ENCODE measurements around the gene HOXA7. TPM values are rescaled to one million over a fixed set of nuclear protein-coding genes. Genes with fewer than 3 reads are reported as not detected.

HOXA7 gene
- total RNA-seq, 1 donor from 2014 or later: not detected

DNA sequence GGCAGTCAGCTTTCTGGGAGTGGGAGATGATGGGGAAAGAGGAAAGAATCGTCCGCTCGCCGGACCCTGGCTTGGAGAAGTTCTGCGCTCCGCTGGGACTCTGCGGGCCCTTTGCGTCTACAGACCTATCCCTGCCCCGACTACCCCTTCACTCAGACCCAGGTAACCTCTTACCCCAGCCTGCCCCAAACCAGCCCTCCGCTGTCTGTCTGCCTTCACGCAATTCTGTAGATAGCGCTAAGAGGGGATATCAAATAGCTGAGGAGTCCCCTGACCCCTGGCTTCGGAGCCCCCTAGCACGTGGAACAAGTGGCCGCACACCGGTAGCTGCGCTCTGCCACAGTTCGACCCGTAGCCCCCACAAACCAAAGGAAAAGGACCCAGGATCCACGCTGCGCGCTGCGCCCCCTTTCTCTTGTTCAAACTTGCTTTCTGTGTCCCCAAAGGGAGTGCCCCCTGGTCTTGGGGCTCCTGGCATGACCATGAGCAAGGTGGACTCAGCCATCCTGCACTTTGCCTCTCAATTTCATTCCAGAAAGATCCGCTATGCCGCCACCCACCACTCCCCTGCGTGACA, 32.9 kb downstream of the HOXA7 start:
- H3K4me1 Mint-ChIP-seq (ENCODE audit: low read depth, unreplicated experiment): no peaks in the 10 kb centered on the region
- H3K27ac Mint-ChIP-seq (ENCODE audit: unreplicated experiment): no peak overlapping the region
- peaks cover 36% of the 10 kb centered on the region for H3K27me3 Mint-ChIP-seq (ENCODE audit: unreplicated experiment)
- DNase-seq: no peak
- H3K36me3 Mint-ChIP-seq (ENCODE audit: unreplicated experiment): no peaks in the 10 kb centered on the region
- no peak overlapping the region for H3K4me3 Mint-ChIP-seq (ENCODE audit: unreplicated experiment)
- TF ChIP-seq, protein P1, sequence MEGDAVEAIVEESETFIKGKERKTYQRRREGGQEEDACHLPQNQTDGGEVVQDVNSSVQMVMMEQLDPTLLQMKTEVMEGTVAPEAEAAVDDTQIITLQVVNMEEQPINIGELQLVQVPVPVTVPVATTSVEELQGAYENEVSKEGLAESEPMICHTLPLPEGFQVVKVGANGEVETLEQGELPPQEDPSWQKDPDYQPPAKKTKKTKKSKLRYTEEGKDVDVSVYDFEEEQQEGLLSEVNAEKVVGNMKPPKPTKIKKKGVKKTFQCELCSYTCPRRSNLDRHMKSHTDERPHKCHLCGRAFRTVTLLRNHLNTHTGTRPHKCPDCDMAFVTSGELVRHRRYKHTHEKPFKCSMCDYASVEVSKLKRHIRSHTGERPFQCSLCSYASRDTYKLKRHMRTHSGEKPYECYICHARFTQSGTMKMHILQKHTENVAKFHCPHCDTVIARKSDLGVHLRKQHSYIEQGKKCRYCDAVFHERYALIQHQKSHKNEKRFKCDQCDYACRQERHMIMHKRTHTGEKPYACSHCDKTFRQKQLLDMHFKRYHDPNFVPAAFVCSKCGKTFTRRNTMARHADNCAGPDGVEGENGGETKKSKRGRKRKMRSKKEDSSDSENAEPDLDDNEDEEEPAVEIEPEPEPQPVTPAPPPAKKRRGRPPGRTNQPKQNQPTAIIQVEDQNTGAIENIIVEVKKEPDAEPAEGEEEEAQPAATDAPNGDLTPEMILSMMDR (IDR thresholded peaks at IDR 0.05; ENCODE audit: partially characterized antibody, unreplicated experiment): no peak
- H3K9me3 Mint-ChIP-seq (ENCODE audit: unreplicated experiment): peaks cover 12% of the 10 kb centered on the region

DNA sequence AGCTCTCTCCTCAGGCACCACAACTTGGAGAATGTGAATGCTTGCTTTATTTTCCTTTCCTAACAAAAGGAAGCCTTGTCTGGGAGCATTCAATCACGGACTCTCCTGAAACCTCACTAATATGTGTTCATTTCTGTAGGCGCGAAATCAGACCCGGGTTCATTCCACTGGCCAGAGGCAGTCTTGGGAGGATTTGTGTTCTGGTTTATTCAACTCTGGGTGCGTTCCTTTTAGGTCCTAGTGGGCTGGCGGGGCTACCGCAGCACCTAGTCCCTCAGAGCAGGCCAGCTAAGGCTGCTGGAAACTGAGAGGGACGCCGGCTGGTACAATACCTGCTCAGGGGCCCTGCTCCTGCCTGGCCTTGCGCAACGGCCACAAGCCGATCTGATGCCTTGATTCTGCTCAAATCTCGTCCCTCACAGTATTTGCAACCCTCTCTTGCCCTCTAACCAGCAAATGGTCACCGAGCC, 33.4 kb downstream of the HOXA7 start:
- no peak for DNase-seq
- H3K4me1 Mint-ChIP-seq (ENCODE audit: low read depth, unreplicated experiment): no peaks in the 10 kb centered on the region
- no peaks in the 10 kb centered on the region for H3K36me3 Mint-ChIP-seq (ENCODE audit: unreplicated experiment)
- no peak overlapping the region for H3K27ac Mint-ChIP-seq (ENCODE audit: unreplicated experiment)
- TF ChIP-seq, protein P1 (IDR thresholded peaks at IDR 0.05; ENCODE audit: partially characterized antibody, unreplicated experiment): no peak
- peaks cover 40% of the 10 kb centered on the region for H3K27me3 Mint-ChIP-seq (ENCODE audit: unreplicated experiment)
- no peak overlapping the region for H3K4me3 Mint-ChIP-seq (ENCODE audit: unreplicated experiment)
- H3K9me3 Mint-ChIP-seq (ENCODE audit: unreplicated experiment): peaks cover 12% of the 10 kb centered on the region

DNA sequence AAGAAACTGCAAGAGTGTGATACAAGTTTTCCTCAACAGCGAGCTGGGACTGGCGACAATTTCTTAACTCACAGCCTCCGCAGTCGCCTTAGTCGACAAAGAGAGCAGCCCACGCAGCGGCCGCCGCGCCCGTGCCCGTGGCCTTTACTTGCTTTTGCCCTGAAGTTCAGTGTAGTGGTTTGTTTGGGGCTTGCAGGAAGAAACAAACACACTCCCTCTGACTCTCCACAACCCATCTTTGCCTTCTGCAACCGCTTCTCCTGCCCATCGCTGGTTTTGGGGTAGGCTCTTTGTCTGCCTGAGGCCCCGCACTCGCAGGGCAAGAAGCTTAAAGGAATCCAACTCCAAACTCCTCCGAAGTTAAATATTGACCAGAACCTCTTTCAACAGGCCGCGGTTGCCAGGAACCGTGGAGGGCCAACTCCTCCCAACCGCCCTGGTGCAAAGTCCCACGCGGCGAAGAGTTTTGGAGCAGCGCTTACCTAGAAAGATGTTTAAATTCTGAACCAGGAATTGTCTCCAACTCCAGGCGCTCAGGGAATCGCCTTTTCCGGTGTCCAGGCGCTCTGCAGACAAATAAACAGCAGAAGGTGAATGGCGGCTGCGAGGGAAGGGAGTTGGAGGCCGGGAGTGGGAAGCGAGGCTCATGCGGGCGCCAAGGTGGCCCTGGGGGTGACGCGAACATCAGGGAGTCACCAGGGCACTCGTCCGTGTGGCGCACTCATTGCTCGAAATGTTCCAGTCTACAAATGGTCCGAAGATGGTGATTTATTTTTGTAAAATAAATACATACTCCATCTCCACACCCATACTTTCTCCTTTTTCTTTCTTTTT, 34.2 kb downstream of the HOXA7 start:
- Mint-ChIP-seq H3K4me3 (ENCODE audit: unreplicated experiment) (no peak overlapping the region), H3K27me3 (ENCODE audit: unreplicated experiment) (peaks cover 47% of the 10 kb centered on the region), H3K4me1 (ENCODE audit: low read depth, unreplicated experiment) (no peaks in the 10 kb centered on the region), H3K27ac (ENCODE audit: unreplicated experiment) (no peak overlapping the region), H3K9me3 (ENCODE audit: unreplicated experiment) (peaks cover 12% of the 10 kb centered on the region), H3K36me3 (ENCODE audit: unreplicated experiment) (no peaks in the 10 kb centered on the region)
- no peak for DNase-seq
- TF ChIP-seq, protein P1 (IDR thresholded peaks at IDR 0.05; ENCODE audit: partially characterized antibody, unreplicated experiment): no peak

DNA sequence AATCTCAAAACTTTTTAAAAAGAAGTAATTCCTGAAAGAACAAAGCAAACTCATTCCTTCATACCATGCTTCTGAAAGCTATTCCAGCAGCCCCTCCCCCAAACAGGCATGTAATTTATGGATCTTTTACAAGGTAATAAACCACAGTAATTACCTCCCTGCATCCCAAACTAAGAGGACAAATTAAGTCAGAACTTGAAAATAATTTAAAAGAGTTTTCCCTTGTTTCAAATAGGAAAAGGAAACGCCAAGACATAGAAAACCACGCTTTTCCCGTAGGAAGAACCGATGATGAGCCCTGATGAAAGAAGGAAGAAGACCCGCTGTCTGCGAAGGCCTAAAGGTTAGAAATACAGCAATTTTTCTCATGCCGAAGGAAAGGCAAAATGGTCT, 34.8 kb downstream of the HOXA7 start:
- peaks cover 12% of the 10 kb centered on the region for H3K9me3 Mint-ChIP-seq (ENCODE audit: unreplicated experiment)
- no peaks in the 10 kb centered on the region for H3K36me3 Mint-ChIP-seq (ENCODE audit: unreplicated experiment)
- DNase-seq: no peak
- H3K27ac Mint-ChIP-seq (ENCODE audit: unreplicated experiment): no peak overlapping the region
- no peak overlapping the region for H3K4me3 Mint-ChIP-seq (ENCODE audit: unreplicated experiment)
- peaks cover 50% of the 10 kb centered on the region for H3K27me3 Mint-ChIP-seq (ENCODE audit: unreplicated experiment)
- TF ChIP-seq, protein P1 (IDR thresholded peaks at IDR 0.05; ENCODE audit: partially characterized antibody, unreplicated experiment): no peak
- H3K4me1 Mint-ChIP-seq (ENCODE audit: low read depth, unreplicated experiment): no peaks in the 10 kb centered on the region

DNA sequence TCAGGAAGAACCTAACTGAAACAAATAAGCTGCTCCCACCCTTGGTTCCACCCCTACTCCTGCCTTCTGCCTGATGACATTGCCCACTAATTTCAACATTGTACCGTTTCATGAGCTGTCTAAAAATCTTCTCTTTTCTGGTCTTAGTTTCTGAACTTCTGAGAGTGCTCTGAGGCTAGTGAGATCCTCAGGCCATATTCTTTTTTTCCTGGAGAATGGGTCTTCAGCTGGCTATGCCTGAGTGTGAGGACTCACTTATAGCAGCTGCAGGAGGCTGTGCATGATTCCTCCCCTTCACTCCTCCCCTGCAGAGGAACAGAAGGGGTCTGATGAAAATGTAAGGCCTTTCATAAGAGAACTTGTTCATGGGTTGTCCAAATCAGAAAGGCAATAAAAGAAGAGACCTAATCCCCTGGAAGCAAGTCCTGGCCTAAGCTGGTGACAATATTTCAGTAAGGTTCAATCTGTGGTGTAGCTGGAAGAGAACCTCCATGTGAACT, 37.0 kb downstream of the HOXA7 start:
- Mint-ChIP-seq H3K9me3 (ENCODE audit: unreplicated experiment) (peaks cover 7% of the 10 kb centered on the region), H3K4me1 (ENCODE audit: low read depth, unreplicated experiment) (no peaks in the 10 kb centered on the region), H3K4me3 (ENCODE audit: unreplicated experiment) (no peak overlapping the region), H3K36me3 (ENCODE audit: unreplicated experiment) (no peaks in the 10 kb centered on the region), H3K27ac (ENCODE audit: unreplicated experiment) (no peak overlapping the region), H3K27me3 (ENCODE audit: unreplicated experiment) (peaks cover 47% of the 10 kb centered on the region)
- no peak for DNase-seq
- TF ChIP-seq, protein P1 (IDR thresholded peaks at IDR 0.05; ENCODE audit: partially characterized antibody, unreplicated experiment): no peak

All from glutamatergic neuron (in vitro differentiated cells).